ENCODE data around the gene PKHD1. TPM values are rescaled to one million over a fixed set of nuclear protein-coding genes. Genes with fewer than 3 reads are reported as not detected.

Gene PKHD1
- total RNA-seq, 2 donors from 2014 or later = 0.20 TPM

- H3K36me3 Mint-ChIP-seq (ENCODE audit: low read depth) = no peaks in the 10 kb centered on the region
Measured at GRCh38 chr6:51565472-51565871, 521.9 kb downstream of the PKHD1 start.

More at GRCh38 chr6:51565472-51565871, 521.9 kb downstream of the PKHD1 start:
- no peaks in the 10 kb centered on the region for H3K4me1 ChIP-seq (ENCODE audit: control insufficient read depth, insufficient read depth, low read length)
- H3K36me3 ChIP-seq (ENCODE audit: control insufficient read depth, insufficient read depth, low read length) = no peaks in the 10 kb centered on the region
- no peak overlapping the region for H3K27ac Mint-ChIP-seq
- H3K9me3 ChIP-seq (ENCODE audit: control insufficient read depth, low read length) = no peaks in the 10 kb centered on the region
- no peak overlapping the region for H3K4me3 ChIP-seq (ENCODE audit: low read length)
- TF ChIP-seq, protein P1, sequence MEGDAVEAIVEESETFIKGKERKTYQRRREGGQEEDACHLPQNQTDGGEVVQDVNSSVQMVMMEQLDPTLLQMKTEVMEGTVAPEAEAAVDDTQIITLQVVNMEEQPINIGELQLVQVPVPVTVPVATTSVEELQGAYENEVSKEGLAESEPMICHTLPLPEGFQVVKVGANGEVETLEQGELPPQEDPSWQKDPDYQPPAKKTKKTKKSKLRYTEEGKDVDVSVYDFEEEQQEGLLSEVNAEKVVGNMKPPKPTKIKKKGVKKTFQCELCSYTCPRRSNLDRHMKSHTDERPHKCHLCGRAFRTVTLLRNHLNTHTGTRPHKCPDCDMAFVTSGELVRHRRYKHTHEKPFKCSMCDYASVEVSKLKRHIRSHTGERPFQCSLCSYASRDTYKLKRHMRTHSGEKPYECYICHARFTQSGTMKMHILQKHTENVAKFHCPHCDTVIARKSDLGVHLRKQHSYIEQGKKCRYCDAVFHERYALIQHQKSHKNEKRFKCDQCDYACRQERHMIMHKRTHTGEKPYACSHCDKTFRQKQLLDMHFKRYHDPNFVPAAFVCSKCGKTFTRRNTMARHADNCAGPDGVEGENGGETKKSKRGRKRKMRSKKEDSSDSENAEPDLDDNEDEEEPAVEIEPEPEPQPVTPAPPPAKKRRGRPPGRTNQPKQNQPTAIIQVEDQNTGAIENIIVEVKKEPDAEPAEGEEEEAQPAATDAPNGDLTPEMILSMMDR (conservative IDR thresholded peaks at IDR 0.05) = no peak
- no peaks in the 10 kb centered on the region for H3K9me3 Mint-ChIP-seq
- H3K27ac ChIP-seq (ENCODE audit: low read depth, low read length) = no peak overlapping the region
- DNase-seq = no peak
- peaks cover 13% of the 10 kb centered on the region for H3K4me1 Mint-ChIP-seq
- H3K4me3 Mint-ChIP-seq = no peak overlapping the region
- H3K9ac ChIP-seq (ENCODE audit: extremely low read depth, low read length, poor library complexity, severe bottlenecking) = no peak overlapping the region
- H3K27me3 ChIP-seq (ENCODE audit: control insufficient read depth, insufficient read depth, low read length, poor library complexity, severe bottlenecking) = no peaks in the 10 kb centered on the region
- no peaks in the 10 kb centered on the region for H3K27me3 Mint-ChIP-seq (ENCODE audit: insufficient read depth)

Other genes starting within 250 kb of the PKHD1 start
- not detected for gene IL17A, start 98.8 kb upstream of the PKHD1 start, total RNA-seq
- not detected for gene IL17F, start 156.9 kb upstream of the PKHD1 start, total RNA-seq
- gene MCM3, start 197.1 kb upstream of the PKHD1 start, total RNA-seq = 100 to 1,000 TPM; 168 to 172 TPM